AG04449 (cell line): ENCODE data around the gene MAB21L3.

ENCODE experiments used
- CTCF ChIA-PET: fragments of 350-600 bp; formaldehyde crosslinking; extraction: SDS; loops from one replicate; lab custom pipeline; 2021; ENCODE audit warnings: antibody characterized with exemption; lab: Yijun Ruan, JAX
- POLR2A ChIA-PET: fragments of 400-600, 350-600 bp; formaldehyde crosslinking; extraction: SDS; loops from one replicate; lab custom pipeline; 2020; ENCODE audit warnings: antibody characterized with exemption, inconsistent platforms; lab: Yijun Ruan, JAX
- DNase-seq: peaks from one replicate; pipeline ENCODE4 v3.0.0-alpha.2; 2010; ENCODE audit warnings: low read depth, low spot score
- H3K4me3 ChIP-seq: 2 replicates; pipeline ENCODE4 v1.5.1; 2011; ENCODE audit warnings: low read depth, mild to moderate bottlenecking, control low read depth, low read length
- TF ChIP-seq, protein P1 (sequence below): IDR thresholded peaks from one replicate; pipeline ENCODE4 v1.5.1; 2011; ENCODE audit warnings: mild to moderate bottlenecking, moderate library complexity, low read length, control low read depth, inconsistent platforms; ENCODE audit not compliant: insufficient read depth; ENCODE audit errors: missing control alignments

Gene MAB21L3

DNA sequence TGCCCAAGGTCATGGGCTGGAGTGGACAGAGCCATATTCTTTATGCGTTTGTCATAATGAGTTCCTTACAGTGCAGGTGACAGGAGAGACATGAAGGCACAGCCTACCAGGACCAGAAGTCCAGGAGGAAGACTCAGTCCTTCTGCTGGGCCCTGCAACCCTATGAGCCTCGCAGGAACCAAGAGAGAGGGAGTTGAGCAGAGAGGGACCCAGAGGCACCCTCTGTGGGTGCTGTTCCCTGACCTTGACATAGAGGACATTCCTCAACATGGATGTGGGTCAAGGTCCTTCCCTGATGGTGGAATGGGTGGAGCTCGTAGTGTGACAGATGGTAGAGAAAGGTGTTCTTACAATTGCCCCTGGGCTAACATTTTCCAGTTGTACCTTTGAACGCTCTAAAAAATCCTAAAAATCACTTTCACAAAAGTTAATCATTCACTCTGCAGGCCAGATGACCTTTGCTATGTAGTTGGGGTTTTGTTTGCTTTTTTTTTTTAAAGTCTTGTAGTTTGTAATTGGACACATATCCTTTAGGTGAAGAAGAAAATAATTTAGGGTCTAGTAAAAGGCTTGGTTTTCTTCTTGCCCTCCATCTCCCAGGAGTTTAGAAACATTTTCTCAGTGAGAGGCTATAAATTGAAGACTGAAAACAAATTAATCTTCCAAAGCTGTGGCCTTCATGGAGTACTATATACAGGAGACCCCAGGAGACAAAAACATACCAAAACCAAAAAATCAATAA, 41.9 kb downstream of the MAB21L3 start:
- CTCF ChIA-PET: interaction anchor here (1.1 to 17.7 kb wide), 6 partner anchors 11 to 343 kb away, joined by 3 to 1029 read pairs (median 4); no protein-coding TSS in a partner anchor
- DNase-seq: no peak
- TF ChIP-seq, protein P1, sequence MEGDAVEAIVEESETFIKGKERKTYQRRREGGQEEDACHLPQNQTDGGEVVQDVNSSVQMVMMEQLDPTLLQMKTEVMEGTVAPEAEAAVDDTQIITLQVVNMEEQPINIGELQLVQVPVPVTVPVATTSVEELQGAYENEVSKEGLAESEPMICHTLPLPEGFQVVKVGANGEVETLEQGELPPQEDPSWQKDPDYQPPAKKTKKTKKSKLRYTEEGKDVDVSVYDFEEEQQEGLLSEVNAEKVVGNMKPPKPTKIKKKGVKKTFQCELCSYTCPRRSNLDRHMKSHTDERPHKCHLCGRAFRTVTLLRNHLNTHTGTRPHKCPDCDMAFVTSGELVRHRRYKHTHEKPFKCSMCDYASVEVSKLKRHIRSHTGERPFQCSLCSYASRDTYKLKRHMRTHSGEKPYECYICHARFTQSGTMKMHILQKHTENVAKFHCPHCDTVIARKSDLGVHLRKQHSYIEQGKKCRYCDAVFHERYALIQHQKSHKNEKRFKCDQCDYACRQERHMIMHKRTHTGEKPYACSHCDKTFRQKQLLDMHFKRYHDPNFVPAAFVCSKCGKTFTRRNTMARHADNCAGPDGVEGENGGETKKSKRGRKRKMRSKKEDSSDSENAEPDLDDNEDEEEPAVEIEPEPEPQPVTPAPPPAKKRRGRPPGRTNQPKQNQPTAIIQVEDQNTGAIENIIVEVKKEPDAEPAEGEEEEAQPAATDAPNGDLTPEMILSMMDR: no peak
- H3K4me3 ChIP-seq: no peak overlapping the region
- POLR2A ChIA-PET: no interaction called here

DNA sequence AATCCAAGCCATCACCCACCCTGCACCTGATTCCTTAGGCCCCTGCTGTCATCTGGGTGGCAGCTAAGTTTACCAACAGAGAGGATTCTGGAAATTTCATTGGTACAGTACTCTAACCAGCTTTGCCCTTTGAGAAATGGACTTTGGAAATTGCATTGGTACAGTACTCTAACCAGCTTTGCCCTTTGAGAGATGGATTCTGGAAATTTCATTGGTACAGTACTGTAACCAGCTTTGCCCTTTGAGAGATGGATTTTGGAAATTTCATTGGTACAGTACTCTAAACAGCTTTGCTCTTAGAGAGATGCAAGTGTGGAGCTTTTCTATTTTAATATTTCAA, 42.5 kb downstream of the MAB21L3 start:
- TF ChIP-seq, protein P1: no peak
- ChIA-PET POLR2A (no interaction called here), CTCF (interaction anchor here (1.1 to 17.7 kb wide), 6 partner anchors 10 to 342 kb away, joined by 3 to 1029 read pairs (median 4); no protein-coding TSS in a partner anchor)
- no peak overlapping the region for H3K4me3 ChIP-seq
- DNase-seq: no peak

DNA sequence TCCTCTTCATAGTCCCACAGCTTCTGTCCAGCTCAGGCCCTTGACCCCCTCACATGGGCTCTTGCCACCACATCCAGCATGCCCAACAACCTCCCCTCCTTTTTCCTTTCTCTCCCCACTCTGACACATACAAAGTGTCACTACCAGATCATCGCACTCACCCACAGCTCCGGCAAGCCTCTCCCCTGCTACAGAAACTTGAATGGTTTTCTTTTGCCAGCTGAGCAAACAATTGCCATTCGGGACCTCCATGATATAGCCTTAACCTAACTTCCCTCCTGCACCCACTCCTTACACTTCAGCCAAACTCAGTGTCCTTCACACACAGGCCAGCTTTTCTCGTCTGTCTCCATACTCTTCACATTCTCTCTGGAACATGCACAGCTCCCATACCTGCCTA, 43.3 kb downstream of the MAB21L3 start:
- POLR2A ChIA-PET: no interaction called here
- no peak for DNase-seq
- TF ChIP-seq, protein P1: no peak
- H3K4me3 ChIP-seq: no peak overlapping the region
- CTCF ChIA-PET: interaction anchor here (1.1 to 17.7 kb wide), 4 partner anchors 11 to 341 kb away, joined by 3 to 1029 read pairs (median 10); no protein-coding TSS in a partner anchor

DNA sequence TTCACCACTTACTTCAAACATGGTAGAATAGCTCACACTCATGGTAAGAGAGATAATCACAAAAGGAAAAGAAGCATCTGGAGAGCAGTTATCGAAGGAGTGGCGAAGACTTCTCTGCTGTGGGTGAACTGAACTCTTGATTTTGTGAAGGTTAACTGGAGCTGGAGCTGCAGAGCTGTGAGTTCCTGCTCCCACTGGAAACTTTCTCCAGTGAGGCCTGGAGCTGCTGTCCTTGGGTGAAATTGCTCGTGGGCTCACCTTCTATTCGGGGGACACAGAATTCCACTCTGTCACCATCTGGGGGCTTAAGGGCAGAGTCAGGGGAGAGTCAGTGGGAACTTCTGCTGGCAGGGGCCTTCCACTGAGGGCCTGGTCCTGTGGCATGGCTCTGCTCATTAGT, 45.9 kb downstream of the MAB21L3 start:
- TF ChIP-seq, protein P1: no peak
- no peak overlapping the region for H3K4me3 ChIP-seq
- CTCF ChIA-PET: interaction anchor here (3.7 kb wide), 1 partner anchor 328 kb away, joined by 23 read pairs; no protein-coding TSS in a partner anchor
- POLR2A ChIA-PET: no interaction called here
- DNase-seq: no peak

DNA sequence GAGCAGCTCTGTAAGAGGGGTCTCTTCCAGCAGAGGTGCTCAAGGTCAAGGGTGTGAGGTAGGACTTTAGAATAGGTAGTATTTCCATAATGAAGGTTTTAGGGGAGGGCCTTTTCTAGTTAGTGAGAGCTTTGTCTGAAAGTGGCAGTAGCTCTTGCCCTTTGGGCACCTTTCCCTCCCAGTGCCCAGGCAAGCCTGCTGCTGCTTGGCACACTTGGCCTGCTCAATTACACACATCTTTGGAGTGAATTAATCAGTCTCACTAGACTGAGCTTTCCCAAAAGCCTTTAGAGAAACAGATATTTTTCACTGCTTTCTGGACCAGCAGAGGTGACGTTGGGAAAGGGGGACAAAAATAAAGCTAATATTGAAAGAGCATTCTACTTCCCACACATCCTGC, 48.0 kb downstream of the MAB21L3 start:
- no peak overlapping the region for H3K4me3 ChIP-seq
- ChIA-PET CTCF (interaction anchor here (1.2 to 3.7 kb wide), 6 partner anchors 8 to 340 kb away, joined by 3 to 23 read pairs (median 5); no protein-coding TSS in a partner anchor), POLR2A (no interaction called here)
- DNase-seq: no peak
- TF ChIP-seq, protein P1: no peak

DNA sequence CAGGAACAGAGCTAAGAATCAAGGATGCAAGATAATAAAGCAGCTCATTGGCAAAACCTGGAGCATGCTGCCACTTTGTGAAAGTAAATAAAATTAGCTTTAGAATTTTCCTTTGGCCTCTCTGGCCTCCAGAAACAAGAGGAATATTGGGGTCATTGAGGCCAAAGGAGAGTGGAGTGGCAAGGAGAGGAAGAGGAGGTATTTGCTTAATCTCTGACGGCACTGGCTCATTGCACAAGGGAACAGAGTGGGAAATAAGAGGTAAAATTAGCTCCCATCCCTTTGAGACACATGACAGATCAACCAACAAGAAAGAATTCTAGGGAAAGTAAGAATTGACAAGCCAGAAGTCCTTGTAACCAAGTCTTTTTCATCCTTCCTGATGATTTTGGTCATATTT, 48.4 kb downstream of the MAB21L3 start:
- H3K4me3 ChIP-seq: no peak overlapping the region
- TF ChIP-seq, protein P1: no peak
- POLR2A ChIA-PET: no interaction called here
- no peak for DNase-seq
- CTCF ChIA-PET: interaction anchor here (1.2 to 3.7 kb wide), 6 partner anchors 9 to 340 kb away, joined by 3 to 23 read pairs (median 5); no protein-coding TSS in a partner anchor
